GM04504 (cell line): ENCODE measurements around the gene CAND2.

Source experiments
- DNase-seq: peaks from one replicate; pipeline ENCODE4 v3.0.0-alpha.2; 2012; ENCODE audit warnings: low read depth

CAND2 gene

DNA sequence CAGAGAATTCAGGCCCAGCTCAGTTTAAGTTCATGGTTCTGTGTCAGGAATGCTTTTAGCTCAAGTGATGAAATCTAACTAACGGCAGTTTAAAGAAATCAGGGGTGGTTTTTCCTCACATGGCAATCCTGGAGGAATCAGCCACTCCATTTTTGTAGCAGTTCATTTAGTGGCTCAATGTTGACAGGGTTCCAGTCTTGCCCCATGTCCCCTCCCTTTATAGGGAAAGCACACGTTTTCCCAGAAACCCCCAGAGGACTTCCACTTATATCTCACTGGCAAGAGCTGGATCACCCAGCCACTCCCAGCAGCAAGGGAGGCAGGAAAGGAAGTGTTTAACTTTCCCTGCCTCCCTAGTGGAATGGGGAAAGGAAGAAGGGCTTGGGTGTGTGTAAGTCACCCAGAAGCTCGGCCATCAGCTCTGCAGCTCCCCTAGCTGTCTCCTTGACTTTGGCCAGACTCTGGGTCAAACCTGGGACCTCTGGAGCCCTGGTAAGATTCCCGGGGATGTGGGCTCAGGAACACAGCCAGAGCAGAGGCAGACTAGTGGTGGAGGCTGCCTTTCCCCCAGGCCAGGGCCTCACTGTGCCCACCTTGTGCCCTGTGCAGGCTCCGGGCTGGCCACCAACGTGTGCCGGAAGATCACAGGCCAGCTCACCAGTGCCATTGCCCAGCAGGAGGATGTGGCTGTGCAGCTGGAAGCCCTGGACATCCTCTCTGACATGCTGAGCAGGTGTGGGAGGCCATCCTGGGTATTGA lies 11.3 kb downstream of the CAND2 start:
- DNase-seq = no peak

DNA sequence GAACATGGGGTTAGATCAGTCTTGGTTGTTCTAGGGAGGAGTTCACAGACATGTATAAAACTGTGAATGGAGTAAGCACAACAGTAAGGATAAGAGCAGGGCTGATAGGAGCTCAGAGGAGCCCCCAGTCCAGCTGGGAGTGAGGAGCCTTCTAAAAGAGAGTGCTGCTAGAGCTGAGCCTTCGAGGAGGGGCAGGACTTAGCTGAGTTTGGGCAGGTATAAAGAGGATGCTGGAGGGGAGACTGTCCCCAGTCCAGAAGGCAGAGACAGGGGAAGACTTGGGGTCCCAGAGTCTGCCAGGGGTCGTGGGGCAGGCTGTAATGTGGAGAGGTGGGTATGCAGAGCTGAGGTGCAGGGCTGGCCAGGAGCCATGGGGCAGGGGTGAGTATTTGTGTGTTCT lies 12.1 kb downstream of the CAND2 start:
- DNase-seq = no peak

DNA sequence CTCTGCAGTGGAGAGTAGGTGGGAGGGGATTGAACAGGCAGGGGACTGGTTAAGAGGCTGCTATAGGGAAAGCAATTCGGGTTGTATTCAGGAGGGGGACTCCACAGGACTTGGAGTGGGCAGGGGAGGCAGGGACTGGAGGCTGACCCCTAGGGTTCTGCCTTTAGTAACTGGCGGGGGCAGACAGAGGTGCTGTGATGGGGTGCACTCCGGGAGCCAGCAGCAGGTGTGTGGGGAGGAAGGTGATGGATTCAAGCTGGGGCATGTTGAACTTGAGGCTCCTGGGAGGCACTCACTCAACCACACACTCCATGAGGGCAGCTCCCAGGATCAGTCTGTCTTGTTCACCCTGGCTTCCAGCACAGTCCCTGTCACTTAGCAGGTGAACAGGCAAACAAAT lies 12.5 kb downstream of the CAND2 start:
- no peak for DNase-seq

DNA sequence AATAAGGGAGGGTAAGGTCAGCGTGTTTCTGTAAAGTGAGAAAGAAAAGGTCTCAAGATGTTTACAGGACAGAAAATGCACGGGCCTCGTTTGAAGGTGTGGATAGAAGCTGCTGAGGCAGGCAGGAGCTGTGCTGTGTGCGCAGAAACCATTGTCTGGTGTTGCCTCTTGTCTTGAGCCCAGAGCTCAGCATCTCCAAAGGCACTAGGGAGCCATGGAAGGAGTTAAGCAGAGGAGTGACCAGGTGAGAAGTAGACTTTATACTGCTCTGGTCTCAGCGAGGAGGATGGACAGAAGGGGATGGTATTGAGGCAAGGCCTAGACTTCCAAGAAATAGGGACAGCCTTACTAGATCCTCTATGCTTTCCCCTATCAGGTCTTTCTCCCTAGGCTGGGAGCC lies 13.0 kb downstream of the CAND2 start:
- no peak for DNase-seq

DNA sequence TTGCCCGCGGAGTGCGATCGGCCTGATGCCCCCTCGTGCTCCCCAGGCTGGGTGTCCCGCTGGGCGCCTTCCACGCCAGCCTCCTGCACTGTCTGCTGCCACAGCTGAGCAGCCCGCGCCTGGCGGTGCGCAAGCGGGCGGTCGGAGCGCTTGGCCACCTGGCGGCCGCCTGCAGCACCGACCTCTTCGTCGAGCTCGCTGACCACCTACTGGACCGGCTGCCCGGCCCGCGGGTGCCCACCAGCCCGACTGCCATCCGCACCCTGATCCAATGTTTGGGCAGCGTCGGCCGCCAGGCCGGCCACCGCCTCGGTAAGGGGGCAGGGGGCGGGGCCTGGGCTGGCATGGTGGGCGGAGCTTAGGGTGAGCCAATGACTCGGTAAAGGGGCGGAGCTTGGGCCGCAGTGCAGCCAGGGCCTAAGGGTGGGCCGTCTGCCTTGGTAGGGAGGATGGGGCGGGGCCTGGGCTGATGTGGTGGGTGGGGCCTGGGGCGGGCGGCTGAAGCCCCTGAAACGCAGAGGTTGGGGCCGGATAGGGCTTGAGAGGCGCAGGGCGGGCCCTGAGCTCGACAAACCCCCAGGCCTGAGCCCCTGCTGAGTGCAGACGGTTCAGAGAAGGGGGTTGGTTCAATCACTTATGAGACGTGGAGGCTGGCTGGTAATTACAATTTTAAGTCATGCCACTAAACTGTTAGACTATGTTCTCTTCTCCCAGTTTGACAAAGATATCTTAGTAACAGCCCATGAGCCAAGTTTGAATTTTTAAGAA lies 13.7 kb downstream of the CAND2 start:
- DNase-seq = peak; percentile 69

DNA sequence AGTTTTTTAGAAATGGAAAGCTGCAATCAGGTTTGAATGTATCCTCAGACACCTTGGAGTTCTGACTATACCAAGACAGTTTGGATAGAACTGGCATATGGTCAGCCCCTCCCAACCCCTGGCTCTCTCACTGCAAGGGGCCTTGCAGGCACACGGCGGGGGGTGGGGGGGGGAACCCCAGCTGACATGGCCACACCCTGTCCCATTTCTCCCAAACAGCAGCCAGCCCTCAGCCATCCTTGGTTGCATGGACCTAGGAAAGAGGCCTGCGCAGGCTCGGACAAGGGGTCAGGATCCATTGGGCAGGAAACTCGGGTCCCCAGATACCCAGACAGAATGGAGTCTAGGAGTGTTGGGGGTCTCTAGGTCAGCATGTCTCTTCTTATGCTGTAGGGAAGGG lies 14.5 kb downstream of the CAND2 start:
- DNase-seq = no peak

DNA sequence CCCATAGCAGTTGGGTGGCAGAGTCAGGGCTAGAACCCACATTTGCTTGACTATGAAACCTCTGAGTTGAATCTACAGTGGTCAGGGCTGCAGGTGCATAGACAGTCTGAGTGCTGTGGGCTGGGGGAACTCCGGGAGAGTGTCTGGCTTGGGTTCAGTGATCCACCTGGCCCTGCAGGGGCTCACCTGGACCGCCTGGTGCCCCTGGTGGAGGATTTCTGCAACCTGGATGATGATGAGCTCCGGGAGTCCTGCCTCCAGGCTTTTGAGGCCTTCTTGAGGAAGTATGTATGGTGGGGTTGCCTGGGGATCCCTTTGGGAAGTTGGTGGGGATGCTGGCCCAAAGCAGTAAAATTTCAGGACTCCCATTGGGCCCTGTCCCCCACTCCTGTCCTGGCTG lies 16.3 kb downstream of the CAND2 start:
- no peak for DNase-seq

DNA sequence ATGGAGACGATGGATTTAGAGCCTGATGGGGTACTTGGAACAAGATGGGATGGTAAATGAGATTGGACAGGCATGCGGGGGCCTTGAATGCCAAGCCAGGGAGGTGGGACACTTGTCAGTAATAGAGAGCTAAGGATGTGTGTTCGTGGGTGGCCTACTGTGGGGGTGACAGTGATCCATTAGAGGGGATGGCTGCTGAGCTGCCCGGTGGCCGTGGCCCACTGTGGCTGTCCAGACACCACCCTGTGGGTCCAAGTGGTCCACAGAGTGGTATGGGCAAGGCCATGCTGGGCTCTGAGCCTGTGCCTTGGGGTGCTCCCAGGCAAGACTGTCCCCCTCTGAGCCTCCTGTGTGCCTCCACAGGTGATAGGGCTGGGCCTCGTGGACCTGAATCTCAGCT lies 17.5 kb downstream of the CAND2 start:
- DNase-seq = no peak

DNA sequence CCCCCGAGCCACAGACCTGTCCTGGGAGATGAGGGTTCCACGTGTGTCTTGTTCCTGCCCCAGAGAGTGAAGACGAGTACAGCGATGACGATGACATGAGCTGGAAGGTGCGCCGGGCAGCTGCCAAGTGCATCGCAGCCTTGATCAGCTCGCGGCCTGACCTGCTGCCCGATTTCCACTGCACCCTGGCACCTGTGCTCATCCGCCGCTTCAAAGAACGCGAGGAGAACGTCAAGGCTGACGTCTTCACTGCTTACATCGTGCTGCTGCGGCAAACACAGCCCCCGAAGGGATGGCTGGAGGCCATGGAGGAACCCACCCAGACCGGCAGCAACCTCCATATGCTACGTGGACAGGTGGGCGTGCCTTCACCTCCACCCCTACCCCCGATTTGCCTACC lies 18.6 kb downstream of the CAND2 start:
- no peak for DNase-seq

DNA sequence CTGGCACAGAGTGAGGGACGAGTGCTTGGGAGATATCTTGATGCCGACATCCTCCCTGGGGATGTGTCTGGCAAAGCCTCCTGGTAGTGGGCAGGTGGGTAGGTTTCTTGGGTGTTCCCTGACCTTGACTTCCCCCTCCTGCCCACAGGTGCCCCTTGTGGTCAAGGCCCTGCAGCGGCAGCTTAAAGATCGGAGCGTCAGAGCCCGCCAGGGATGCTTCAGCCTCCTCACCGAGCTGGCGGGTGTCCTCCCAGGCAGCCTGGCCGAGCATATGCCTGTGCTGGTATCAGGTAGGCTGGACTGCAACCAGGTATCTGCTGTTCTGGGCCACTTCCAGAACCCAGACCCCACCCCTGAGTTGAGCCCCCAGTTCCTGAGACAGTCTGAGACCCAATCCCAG lies 19.2 kb downstream of the CAND2 start:
- DNase-seq = no peak

DNA sequence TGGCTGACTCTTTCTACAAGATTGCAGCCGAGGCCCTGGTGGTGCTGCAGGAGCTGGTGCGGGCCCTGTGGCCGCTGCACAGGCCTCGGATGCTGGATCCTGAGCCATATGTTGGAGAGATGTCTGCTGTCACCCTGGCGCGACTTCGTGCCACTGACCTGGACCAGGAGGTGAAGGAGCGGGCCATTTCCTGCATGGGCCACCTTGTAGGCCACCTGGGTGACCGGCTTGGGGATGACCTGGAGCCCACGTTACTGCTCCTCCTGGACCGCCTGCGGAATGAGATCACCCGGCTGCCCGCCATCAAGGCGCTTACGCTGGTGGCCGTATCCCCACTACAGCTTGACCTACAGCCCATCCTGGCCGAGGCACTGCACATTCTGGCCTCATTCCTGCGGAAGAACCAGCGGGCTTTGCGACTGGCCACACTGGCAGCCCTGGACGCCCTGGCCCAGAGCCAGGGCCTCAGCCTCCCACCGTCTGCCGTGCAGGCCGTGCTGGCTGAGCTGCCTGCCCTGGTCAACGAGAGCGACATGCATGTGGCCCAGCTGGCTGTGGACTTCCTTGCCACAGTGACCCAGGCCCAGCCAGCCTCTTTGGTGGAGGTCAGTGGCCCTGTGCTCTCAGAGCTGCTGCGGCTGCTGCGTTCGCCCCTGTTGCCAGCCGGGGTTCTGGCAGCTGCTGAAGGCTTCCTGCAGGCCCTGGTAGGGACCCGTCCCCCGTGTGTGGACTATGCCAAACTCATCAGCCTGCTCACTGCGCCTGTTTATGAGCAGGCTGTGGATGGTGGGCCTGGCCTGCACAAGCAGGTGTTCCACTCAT lies 20.3 kb downstream of the CAND2 start:
- DNase-seq = no peak

DNA sequence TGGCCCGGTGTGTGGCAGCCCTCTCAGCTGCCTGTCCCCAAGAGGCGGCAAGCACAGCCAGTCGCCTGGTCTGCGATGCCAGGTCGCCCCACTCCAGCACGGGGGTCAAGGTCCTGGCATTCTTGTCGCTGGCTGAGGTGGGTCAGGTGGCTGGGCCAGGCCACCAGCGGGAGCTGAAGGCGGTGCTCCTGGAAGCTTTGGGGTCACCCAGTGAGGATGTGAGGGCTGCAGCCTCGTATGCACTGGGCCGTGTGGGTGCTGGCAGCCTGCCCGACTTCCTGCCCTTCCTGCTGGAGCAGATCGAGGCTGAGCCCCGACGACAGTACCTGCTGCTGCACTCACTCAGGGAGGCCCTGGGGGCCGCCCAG lies 20.8 kb downstream of the CAND2 start:
- no peak for DNase-seq

DNA sequence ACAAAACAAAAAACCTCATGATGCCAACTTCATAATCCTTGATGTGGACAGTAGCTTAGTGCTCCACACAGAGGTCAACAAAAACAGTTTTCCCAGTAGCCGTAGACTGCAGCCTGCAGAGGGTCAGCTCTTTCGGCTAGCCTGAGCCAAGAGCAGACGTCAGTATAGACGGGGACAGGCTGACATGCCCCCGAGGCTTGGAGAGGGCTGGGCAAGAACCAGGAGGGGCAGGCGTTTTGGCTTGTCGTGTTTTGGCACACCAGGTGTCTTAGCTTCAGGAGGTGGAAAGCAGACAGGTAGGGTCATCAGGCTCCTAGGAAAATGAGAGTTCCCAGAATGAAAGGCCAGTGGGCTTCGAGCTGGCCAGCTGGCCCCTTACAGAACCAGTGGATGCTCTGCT lies 21.8 kb downstream of the CAND2 start:
- no peak for DNase-seq

DNA sequence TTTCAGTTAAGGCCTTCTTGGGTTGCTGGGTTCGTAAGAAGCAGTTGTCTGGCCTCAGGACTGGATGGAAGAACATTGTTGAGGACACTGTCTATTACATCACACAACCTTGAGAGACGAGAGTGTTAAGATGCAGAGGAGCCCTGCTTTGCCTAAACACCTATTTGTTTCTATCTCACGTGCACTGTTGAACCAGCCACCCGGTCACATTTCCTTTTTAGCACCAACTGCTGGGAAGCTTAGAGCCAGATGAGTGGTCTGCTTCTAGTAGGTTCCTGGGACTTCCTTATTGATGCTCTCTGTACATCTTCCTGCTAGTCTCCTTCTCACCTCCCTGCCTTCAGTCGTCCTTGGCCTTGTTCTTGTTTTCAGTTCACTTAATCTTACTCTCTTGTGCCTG lies 22.3 kb downstream of the CAND2 start:
- DNase-seq = no peak

DNA sequence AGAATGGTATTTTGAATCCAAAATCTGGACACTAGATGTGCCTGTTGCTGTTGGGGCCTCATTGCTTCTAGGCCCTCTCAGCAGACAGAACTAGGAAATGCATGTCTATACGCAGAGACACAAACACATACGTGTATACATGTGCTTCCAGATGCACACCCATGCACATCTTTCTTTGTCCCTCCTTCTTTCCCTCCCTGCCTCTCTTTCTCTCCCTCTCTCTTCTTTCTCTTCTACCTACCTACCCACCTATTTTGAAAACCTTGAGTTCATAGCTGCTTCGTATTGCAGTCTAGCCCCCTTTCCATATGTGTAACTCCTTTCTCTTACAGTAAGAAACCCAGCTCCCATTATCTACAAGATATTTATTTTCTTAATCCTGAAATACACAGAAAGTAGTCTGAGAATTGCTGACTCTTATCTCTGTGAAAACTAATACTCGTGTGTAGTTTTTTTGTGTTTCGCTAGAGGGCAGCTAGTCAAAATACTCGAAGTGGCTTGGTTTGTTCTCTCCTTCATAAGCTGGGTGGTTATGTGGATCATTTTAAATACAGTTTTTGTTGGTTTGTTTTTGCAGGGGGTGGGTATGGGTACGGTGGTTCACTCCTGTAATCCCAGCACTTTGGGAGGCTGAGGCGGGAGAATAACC lies 26.4 kb downstream of the CAND2 start:
- no peak for DNase-seq

DNA sequence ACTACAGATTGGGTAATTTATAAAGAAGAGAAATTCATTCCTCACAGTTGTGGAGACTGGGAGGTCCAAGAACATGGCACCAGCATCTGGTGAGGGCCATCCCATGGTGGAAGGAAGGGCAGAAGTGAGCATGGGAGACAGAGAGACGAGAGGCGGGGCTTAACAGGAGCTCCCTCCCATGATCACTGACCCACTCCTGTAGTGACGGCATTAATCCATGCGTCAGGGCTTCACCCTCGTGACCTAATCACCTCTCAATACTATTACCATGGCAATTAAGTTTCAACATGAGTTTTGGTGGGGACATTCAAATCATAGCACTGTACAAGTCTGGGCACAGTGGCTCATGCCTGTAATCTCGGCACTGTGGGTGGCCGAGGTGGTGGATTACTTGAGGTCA lies 27.8 kb downstream of the CAND2 start:
- no peak for DNase-seq

DNA sequence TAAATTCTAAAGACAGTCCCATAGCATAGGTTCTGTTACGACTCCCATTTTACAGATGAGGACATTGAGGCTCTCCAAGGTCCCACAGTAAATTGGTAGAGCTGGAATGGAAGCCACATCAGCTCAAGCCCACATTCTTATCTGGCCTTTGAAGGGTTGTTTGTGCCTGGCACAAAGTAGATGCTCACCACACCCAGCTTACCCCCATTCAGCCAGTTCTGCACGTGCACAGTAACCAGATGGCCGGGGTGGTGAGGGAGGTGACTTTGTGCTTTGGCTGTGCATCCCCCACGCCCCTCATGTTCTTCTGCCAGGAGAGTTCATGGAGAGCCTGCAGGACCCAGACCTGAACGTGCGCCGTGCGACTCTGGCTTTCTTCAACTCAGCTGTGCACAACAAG lies 28.7 kb downstream of the CAND2 start:
- DNase-seq = no peak

DNA sequence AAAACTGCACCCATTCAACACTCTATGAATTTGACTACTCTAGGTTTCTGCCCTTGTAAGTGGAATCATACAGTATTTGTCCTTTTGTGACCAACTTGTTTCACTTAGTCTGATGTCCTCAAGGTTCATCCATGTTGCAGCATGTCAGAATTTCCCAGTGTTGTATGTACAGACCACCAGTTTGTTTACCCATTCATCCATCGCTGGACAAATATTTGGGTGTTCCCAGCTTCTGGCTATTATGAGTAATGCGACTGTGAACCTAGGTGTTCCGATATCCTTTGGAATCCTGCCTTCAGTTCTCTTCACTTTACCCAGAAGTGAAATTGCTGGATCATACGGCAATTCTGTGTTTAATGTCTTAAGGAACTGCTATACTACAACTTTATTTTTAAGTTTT lies 32.3 kb downstream of the CAND2 start:
- DNase-seq = no peak

DNA sequence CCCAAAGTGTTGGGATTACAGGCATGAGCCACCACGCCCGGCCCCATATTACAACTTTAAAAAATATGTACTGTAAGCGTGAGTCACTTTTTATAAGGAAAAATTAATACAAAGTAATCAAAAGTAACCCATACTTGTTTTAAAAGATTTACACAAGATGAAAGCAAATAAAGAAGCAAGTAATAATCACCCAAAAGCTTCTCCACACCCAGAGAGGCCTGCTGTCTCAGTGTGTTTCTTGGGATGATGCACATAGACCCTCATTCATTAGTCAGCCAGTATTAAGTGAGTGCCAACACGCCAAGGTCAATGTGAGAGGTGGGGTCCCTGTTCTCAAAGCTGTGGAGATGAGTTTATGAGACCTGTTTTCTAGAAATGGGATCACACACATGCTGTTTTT lies 32.9 kb downstream of the CAND2 start:
- DNase-seq = no peak

DNA sequence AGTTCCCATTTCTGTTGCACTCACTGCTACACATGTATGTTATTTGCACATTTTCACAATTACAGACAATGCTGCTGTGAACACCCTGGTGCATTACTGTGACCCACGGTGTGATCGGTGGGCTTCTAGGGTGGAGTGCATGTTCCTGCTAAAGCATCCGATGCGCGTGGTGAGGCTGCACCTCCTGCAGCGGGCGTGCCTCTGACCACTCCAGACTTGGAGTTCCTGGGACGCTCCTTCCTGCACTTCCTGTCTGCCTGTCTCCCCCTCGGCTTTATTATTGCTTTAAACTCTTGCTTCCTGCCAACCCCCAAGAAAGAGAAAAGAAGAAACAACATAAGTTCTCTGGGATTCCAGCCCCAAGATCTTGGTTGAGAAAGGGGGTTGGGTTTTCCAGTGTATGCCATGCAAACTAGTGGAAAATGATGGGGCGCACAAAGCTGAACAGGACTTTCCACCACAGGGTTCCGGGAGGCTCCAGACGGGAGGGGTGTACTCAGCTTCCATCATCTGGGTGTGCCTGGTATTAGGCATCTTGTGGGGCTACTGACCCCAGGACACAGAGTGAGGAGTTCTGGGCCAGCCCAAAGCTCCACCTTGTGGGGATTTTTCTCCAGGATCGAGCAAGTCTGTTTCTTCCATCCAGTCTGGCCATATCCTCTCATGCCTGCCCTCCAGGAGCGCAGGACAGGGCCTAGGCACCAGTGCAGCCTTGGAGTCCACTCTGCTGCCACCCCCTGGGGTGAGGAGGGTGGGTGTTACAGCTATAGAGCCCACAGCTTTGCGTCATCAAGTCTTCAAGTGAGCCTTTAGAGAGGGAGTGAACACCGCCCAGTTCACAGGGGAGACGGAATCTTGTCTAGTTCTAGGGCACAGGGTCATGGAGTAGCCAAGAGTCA lies 33.7 kb downstream of the CAND2 start:
- DNase-seq = no peak

DNA sequence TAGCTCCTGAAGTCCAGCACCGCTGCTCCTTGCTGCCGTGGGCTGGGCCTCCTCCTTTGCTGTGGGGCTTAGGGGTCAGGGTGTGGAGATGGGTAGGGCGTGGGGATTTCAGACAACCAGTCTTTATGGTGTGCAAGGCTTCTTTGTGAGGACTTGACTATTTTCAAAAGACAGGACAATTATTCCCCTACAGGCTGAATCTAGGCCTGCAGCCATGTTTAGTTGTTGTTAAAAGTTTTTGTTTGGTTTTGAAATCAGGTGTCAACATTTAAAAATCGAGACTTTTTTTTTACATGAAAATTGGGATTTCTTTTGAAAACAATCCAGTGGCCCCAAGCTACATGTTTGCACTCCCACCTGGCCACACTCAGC lies 34.3 kb downstream of the CAND2 start:
- no peak for DNase-seq
